Left ventricle myocardium inferior (tissue), 1 donor: ENCODE results near the gene PPFIA2. TPM values are rescaled to one million over a fixed set of nuclear protein-coding genes. Genes with fewer than 3 reads are reported as not detected.

Source experiments
- DNase-seq: peaks from one replicate; pipeline ENCODE4 v3.0.0-alpha.2; 2020
- H3K27ac ChIP-seq: fragments of 200-600 bp; replicated peaks from 2 replicates; pipeline ENCODE4 v1.8.0; 2021
- H3K27me3 ChIP-seq: fragments of 200-600 bp; 2 replicates; pipeline ENCODE4 v1.8.0; 2021; ENCODE audit warnings: low read depth
- H3K36me3 ChIP-seq: fragments of 200-600 bp; 2 replicates; pipeline ENCODE4 v1.8.0; 2021
- H3K4me1 ChIP-seq: fragments of 200-600 bp; 2 replicates; pipeline ENCODE4 v1.8.0; 2021
- H3K4me3 ChIP-seq: fragments of 200-600 bp; 2 replicates; pipeline ENCODE4 v1.8.0; 2021; ENCODE audit warnings: mild to moderate bottlenecking, moderate library complexity
- H3K9me3 ChIP-seq: fragments of 200-600 bp; replicated peaks from 2 replicates; pipeline ENCODE4 v1.8.0; 2021
- CTCF ChIP-seq: fragments of 200-600 bp; IDR thresholded peaks from 2 replicates; pipeline ENCODE4 v1.8.0; 2021; ENCODE audit warnings: antibody characterized with exemption, mild to moderate bottlenecking, borderline replicate concordance
- intact Hi-C: fragments of 100-400 bp; cut with micrococcal nuclease; formaldehyde crosslinking; loops from one replicate; pipeline ENCODE4 v1.11.0; 2022
- total RNA-seq: library from RNA; stranded (reverse); fragmentation: NEBNext Ultra II Directional; extraction: Animal tissue kit (Norgen Biotek cat#: 25700); gene quantifications from one replicate; pipeline ENCODE4 v1.2.1, GENCODE V29; 2021
- donor health status: DM: no; HTN: yes; CAD: no; lungs with severe emphysema.

The PPFIA2 gene
- total RNA-seq, 1 donor from 2014 or later, result 0.82 TPM

GRCh38 chr12:81229759-81230158, 529.4 kb downstream of the PPFIA2 start:
- Histone ChIP-seq H3K4me3 (no peak overlapping the region), H3K27me3 (no peaks in the 10 kb centered on the region), H3K27ac (no peak overlapping the region), H3K4me1 (peaks cover 6% of the 10 kb centered on the region), H3K36me3 (peaks cover 16% of the 10 kb centered on the region), H3K9me3 (no peaks in the 10 kb centered on the region)
- DNase-seq, result no peak
- intact Hi-C loops, result no loop called here
- no peak for TF ChIP-seq CTCF

- Histone ChIP-seq H3K9me3 (no peaks in the 10 kb centered on the region), H3K4me1 (peaks cover 8% of the 10 kb centered on the region), H3K27ac (no peak overlapping the region), H3K4me3 (no peak overlapping the region), H3K27me3 (no peaks in the 10 kb centered on the region), H3K36me3 (no peaks in the 10 kb centered on the region)
- no peak for TF ChIP-seq CTCF
- no peak for DNase-seq
- intact Hi-C loops, result no loop called here
Measured at GRCh38 chr12:81224626-81225025, 534.5 kb downstream of the PPFIA2 start.

GRCh38 chr12:81222846-81223592, 536.1 kb downstream of the PPFIA2 start:
- Histone ChIP-seq H3K36me3 (no peaks in the 10 kb centered on the region), H3K27me3 (no peaks in the 10 kb centered on the region), H3K4me3 (no peak overlapping the region), H3K27ac (no peak overlapping the region), H3K9me3 (no peaks in the 10 kb centered on the region), H3K4me1 (peaks cover 8% of the 10 kb centered on the region)
- no peak for TF ChIP-seq CTCF
- DNase-seq, result no peak
- intact Hi-C loops, result no loop called here

- intact Hi-C loops, result no loop called here
- no peaks in the 10 kb centered on the region for H3K27me3 ChIP-seq
- H3K4me1 ChIP-seq, result peaks cover 8% of the 10 kb centered on the region
- H3K4me3 ChIP-seq, result no peak overlapping the region
- no peak overlapping the region for H3K27ac ChIP-seq
- no peaks in the 10 kb centered on the region for H3K9me3 ChIP-seq
- TF ChIP-seq CTCF, result no peak
- no peak for DNase-seq
- H3K36me3 ChIP-seq, result peaks cover 7% of the 10 kb centered on the region
Measured at GRCh38 chr12:81221681-81222080, 537.5 kb downstream of the PPFIA2 start.

GRCh38 chr12:81216739-81217138, 542.4 kb downstream of the PPFIA2 start:
- DNase-seq, result no peak
- H3K9me3 ChIP-seq, result no peaks in the 10 kb centered on the region
- no peaks in the 10 kb centered on the region for H3K27me3 ChIP-seq
- no peak for TF ChIP-seq CTCF
- peaks cover 13% of the 10 kb centered on the region for H3K36me3 ChIP-seq
- intact Hi-C loops, result no loop called here
- peaks cover 14% of the 10 kb centered on the region for H3K4me1 ChIP-seq
- no peak overlapping the region for H3K27ac ChIP-seq
- H3K4me3 ChIP-seq, result no peak overlapping the region
